Right hindlimb (tissue), 1 donor: ENCODE data around the gene ARMC2.
"Not testable (repeated sequence)": the region's sequence is repeated elsewhere in the genome, so short reads cannot be mapped to it uniquely, and the experiment has no call there.

Experiments used
- DNase-seq: peaks from one replicate; pipeline ENCODE4 v3.0.0-alpha.2; 2018

The ARMC2 gene

DNA sequence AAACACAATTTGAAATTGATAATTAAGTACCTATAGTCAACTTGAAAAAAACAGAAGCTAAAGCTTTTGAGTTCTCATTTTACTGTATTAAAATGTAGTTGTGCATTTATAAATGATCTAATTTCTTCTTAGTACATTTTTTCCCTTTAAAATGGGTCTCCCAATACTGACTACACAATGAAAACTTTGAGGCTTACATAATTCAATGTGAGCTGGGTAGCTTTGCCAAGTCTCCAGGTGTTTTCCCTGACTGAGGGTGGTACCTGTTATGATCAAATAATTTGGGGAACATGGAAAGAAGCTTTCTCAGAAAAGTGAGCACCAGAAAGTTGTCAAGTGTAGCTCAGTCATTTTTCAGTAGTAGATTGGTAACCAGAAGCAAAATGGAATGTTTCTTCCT is 74.3 kb downstream of the ARMC2 start:
- DNase-seq = no peak

DNA sequence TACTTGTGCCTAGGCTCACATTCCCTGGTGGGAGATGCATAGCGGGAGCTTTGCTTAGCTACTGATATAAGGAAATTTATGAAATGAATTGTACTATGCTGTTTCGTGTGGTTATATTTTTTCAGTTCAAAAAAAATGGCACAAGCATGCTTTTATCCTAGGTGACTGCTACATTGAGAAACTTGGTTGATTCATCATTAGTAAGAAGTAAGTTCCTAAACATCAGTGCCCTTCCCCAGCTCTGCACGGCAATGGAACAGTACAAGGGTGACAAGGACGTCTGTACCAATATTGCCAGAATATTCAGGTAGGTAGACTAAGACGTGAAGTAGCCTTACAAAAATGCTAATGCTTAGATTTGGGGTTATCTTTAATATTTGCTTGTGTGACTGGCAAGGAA is 79.7 kb downstream of the ARMC2 start:
- no peak for DNase-seq

DNA sequence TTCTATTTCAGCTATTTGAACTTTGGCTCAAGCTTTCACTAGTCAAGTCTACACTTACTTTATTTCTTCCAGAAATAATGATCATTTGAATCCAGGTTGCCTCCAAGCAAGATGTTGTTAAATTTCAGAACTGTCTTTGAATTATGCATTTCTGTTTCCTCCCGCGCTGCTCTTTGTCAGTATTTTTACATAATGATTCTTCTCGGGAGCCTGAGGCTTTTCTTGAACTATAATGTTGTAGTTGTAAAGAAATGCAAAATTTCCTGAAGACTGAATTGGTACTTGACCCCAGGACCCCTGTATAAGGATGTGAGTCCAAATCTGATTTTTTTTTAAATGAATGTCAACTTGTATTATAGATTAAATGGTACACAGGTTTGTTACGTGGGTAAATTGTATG is 80.4 kb downstream of the ARMC2 start:
- no peak for DNase-seq

DNA sequence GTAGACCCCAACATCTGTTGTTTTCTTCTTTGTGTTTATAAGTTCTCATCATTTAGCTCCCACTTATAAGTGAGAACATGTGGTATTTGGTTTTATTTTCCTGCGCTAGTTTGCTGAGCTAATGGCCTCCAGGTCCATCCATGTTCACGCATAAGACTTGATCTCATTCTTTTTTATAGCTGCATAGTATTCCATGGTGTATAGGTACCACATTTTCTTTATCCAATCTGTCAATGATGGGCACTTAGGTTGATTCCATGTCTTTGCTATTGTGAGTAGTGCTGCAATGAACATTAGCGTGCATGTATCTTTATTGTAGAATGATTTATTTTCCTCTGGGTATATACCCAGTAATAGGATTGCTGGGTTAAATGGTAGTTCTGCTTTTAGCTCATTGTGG is 82.9 kb downstream of the ARMC2 start:
- DNase-seq = not testable (repeated sequence)

DNA sequence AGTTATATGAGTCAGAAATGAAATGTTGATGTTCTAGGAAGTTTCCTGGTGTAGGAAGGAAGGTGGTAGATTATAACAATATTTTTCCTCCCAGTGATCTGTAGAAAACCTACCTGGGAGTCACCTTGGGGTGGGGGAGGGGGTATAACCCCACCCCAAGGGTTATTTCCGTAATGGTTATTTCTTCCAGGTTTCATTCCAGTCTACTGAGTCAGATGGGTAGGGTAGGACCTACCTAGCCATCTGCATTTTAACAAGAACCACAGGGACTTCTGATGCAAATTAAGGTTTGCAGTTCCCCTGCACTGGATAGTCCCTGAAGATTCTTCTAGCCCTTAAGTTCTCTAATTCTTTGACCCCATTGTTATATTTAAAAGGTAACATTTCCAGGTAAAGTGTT is 88.9 kb downstream of the ARMC2 start:
- no peak for DNase-seq

DNA sequence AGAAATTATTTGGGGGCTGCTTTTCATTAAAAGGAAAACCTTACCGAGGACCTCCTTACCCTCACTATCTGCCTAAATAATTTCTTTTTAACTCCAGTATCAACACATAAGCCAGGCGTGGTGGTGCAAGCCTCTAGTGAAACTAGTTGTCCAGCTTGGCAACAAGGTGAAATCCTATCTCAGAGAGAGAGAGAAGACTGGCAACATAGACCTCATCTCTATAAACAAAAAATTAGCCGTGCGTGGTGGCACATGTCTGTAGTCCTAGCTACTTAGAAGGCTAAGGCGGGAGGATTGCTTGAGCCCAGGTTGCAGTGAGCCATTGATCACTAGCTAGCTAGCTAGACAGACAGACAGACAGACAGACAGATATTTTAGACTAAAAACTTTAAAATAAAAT is 92.5 kb downstream of the ARMC2 start:
- no peak for DNase-seq

DNA sequence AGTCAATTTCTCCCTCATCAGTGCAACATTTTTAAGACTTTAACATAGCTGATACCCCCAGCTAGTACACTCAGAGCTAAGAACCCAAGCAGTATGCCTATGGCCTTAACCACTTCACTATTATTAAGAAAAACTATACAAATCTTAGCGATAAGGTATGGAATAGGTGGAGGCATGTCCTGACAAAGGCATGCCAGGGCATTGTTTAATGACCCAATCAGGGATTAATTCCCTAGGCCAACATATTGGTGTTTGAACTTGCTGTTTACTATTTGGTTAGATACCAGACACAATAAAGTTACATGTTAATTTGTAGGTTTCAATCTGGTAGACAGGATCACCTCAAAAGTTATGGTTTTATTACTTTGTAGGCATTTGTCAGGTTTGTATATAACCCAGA is 93.1 kb downstream of the ARMC2 start:
- DNase-seq = no peak

DNA sequence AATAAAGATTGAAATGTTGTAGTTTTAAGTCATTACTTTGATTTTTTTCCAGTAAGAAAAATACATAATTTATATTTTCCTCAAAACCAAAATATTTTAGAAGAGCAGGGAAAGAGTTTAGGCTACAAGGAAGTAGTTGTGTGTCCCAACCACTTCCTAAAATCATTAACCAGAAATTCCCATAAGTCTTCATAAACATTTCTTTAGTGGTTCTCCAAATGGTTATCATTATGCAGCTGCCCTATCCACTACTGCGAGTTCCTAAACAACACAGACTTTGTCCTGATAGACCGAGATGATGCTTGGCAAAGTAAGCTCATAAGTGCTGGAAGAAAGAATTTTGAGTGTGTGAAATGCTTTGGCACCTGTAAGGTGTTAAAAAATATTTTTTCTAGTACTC is 93.6 kb downstream of the ARMC2 start:
- DNase-seq = no peak

DNA sequence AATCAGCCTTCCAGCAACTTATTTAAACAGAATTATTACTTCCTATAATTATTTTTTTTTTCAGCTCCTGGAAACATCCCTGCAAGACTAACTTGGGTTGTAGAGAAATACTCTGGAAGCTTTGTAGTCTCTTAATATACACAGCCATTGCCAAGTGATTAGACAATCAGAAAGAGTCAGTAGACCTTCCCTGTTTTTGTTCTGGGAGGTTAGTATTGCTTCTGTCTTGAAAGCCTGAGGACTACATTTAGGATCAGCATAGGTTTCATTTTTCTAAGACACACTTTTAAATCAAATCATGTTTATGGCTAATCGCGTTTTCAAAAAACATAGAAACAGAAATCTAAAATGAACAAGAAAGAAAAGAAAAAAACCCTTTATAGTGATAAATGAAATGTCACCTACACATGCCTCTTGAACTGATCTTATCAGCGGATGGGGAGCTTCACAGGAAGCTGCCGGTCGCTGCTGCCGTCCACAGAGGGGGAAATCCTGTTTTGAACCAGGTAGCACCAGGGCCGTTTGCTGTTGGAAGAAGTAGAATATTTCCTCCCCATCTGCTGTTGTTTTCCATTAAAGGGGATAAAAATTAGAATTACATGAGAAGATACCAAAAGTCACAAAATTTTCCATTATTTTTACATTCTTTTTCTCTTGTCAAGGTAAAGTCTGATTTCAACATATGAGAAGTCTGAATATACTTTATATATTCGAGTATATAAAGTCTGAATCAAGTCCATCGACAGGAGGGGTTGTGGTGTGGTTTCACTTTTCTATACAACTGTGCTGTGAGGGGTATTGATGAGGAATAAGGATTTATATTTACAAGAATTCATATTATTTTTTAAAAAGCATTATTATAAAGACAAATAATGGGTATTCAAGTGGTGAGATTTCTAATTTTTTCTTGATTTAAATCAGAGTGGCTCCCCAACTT is 94.6 kb downstream of the ARMC2 start:
- no peak for DNase-seq

DNA sequence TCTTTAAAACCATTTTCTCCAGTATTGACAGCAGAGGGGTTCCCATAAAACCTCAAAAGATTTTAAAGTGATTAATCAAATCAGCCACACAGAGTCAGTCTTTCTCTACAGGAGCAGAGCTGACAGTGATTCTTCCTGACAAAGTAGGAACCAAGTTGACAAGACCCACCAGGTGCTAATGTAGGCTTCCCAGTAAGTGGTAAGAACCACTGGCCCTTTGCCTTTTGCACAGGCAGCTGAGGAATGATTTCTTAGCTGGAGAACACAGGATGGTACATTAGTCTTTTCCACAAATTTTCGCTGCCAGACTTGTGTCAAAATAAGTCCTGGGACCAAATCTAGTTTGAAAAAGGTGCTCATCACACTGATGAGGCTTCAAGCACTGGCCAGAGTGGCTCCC is 95.8 kb downstream of the ARMC2 start:
- DNase-seq = no peak

DNA sequence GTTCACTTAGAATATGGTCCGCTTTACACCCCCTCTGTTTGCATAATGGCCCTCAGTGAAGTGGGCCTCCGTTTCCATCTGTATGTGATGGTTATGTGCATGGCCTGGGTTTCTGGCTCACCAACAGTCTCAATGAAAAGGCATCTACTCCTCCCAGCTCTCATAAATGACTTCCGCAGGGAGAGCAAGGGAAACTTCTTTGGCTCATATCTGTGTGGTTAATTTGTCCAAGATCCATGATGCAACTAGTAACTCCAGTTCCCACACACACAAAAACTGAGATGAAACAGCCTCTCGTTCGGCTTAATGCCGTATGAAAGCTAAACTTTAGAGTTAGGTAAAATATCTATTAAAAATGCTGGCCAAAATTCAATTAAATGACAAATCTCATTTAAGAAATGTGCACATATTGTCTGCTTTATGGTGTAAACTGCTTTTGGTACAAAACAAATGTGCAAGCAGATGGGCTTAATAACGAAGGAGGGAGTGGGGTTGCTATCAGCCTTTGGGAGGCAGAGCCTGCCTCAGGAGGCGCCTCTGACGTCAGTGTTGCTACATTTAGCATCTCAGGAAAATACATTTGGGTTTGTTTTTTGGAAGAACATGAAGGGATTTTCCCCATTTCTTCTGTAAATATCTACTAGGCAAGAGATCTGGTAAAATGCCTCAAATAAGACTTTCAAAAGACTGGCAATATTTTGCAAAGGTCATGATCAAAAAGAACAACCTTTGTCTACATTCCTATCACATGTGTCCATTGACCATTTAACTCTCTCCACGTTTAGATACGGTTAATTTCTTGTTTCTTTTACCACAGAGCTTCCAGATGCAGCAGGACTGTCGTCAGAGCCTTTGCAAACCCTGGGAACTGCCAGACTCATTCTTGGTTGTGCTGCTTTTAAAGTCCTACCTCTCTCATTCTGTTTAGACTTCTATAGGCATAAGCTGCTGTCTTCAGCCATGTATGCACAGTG is 96.8 kb downstream of the ARMC2 start:
- peak; percentile 67 for DNase-seq

DNA sequence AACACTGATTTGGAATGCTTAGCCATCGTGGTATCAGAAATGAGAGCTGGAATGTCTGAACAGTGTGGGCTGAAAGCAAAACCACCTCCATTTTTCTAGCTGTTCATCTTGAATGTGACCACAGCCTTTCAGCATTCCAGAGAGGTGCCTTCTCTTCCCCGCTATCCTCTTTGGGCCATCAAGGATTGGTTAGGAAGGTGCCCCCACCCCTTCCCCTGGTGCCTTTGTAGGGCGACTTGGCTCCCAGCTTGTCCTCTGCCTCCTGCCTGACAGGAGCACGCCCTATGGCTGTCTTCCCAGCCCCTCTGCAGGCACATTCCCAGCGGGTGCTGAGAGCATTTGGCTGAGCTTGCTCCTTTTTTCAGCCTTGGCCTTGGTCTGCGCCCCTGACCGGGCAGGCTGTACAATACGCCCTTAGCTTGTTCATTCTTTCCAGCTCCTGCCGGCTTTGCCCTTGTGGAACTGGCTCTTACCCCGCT is 97.5 kb downstream of the ARMC2 start:
- peak; percentile 87 for DNase-seq

DNA sequence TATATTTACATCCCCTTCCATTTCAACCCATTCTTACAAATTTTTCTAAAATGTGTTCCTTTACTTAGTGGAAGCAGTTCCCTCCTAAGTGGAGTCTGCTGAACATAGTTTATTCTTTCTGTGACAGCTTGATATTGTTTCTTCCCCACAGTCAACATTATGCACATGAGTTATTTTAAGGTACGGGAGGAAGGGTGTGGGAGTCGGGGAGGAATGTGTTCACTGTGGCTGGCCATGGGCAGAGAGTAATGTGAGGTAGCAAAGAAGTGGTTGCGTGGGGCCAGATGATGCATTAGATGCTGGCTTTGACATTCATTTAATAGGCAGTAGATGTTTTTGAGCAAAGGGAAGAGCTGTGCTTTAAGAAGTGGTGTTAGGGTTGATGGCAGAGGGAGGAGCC is 98.5 kb downstream of the ARMC2 start:
- DNase-seq = no peak

DNA sequence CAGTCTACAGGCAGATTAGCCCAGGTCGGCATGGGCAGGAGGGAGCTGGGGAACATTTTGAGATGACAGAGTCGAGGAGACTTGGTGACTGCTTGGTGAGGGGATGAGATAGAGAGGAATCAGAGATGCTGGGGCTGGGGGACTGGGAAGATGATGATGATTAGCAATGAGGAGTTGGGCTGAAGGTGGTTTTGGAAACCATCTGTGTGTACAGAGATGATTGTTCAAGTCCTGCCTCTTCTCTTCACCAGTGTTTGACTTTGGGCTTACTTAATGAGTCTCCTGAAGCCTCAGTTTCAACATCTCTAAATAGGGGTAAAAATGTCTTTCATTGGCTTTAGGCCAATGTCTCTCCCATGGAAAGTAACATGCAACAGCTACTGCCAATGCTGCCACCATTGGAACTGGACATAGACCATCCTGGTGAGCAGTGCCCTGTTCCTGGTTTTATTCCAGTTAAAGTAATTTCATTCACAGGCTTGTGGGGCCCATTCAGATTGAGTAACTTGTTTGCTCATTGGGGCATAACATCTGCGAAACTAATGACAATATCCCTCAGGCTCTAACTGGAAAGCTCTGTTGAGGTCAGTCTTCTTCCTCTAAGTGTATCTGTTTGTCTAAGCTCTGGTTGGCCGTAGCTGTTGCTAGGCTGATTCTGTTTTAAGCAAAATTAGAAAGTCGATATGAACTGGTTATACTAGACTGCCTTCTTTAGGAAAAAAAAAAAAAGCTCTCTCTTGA is 99.1 kb downstream of the ARMC2 start:
- DNase-seq = peak; percentile 46

DNA sequence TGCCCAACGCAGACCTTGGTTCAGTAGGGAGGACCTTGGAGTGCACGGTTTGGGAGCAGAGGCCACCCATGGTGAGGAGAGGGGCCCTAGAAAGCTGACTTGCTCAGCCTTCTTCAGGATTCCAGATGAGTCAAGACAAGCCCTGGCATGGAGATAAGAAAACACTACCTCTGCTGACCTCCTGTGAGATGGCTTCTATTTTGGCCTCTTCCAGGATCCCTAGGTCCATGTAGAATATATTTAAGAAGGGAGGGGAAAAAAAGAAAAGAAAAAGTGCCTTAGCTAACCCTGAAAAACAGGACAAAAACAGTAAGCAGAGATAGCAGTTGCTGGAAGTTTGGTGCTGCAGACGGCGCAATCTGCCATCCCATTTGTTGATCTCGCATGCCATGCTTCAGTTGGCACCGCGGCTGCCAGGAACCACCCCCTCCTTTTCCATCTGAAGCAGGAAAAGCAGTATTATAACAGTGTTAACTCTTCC is 100.0 kb downstream of the ARMC2 start:
- peak; percentile 52 for DNase-seq

DNA sequence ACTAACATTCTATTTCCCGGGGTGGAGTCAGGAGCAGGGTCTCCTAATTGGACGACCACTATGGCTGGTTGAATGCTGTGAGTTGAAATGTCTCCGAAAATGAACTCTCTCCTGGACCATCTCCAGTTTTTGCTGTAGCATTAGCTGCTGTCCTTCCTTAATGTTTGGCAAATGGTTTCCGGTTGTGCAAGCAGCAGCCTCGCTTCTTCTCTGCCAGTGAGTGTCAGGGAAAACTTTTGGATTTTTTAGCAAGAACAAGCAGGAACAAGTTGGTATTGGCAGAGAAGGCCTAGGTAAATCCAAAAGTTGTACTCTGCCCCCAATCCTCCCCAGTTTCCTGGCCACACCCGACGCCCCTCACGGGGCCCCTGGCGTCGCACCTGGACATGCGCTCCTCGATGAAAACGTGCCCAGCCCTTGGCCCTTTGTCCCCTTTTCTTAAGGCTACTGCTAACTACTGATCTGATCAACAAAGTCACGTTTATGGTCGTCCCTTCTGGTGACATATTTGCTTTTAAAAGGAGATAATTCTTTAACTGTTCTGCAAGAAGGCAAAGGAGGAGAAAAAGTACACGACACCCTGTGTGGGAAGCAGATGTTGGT is 103.2 kb downstream of the ARMC2 start:
- no peak for DNase-seq

DNA sequence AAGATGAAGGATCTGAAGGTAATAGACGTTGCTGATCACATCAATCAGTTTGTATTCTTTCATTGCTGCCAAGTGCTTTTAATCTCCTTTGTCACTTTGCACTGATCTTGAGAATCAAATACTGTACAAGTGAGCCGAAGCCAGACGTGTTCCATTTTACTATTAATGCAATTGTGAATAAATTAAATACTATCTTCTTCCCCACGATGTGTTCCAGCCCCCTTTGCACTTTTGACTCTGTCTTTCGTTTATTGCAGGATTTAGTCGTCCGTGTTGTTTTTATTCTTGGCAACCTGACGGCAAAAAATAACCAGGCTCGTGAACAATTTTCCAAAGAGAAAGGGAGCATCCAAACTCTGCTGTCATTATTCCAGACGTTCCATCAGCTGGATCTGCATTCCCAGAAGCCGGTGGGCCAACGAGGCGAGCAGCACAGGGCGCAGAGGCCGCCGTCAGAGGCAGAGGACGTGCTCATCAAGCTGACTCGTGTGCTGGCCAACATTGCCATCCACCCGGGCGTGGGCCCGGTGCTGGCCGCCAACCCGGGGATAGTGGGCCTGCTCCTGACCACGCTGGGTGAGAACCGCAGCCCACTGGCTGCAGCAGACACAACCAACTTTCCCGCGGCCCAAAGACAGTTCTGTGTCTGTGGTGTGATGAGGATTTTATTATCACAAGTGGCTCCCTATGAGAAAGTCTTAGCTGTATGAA is 104.7 kb downstream of the ARMC2 start:
- peak; percentile 44 for DNase-seq

DNA sequence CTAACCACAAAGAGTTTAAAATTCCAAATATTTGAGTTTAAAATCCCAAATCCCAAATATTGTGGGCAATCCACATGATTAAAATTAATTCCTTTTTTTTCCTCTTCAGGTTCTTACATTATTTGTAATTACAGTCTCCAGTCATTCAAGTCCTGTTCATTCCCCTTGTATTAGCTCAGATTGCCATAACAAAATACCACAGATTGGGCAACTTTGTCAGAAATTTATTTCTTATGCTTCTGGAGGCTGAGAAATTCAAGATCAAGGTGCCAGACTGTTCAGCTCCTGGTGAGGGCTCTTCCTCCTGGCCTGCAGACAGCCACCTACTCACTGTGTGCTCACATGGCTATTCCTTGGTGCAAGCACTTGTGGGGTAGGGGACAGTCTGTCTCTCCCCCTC is 105.5 kb downstream of the ARMC2 start:
- DNase-seq = no peak

DNA sequence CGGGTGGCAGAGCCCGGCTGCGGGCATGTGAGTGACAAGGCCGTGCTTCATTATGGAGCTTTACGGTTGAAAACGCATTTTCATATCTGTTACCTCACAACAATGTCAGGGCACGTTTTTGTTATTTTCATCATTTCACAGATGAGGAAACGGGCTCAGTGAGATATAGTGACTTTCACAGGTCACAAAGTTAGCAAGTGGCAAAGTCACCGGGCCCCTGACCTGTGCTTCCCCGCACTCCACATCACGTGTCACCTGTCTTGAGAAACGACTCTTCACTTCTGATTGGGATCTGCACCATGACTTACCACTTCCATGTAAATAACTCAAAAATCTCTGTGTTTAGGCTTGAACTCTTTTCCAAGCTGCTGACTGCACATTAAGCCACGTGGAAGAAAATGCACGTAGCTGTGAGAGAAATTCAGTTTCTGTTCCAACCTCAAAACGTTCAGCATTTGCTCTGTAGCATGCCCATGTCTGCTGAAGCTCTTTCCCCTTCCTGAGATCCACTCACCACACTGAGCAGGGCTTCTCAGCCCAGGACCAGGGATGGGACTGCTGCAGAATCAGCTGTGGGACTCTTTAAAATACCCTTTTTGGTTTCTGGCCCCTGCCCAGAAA is 107.2 kb downstream of the ARMC2 start:
- DNase-seq = no peak

DNA sequence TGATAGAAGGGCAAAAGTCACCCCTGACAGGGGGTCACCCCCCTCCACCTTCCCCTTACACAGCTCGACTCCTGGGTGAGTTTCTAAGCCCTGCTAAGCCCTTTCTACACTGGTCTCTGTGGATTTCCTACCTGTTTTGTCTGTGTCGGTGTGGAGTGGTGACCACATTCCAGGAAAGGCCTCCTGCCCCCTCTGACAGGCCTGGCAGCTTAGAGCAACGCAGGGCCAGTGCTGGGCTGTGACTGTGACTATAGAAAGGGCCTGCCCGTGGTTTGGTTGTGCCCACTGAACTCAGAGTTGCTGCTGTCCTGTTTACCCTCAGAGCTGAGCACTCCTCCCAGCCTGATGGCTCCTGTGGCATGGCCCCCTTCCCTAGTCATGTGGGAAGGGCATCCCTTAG is 109.0 kb downstream of the ARMC2 start:
- DNase-seq = no peak
